ENCODE measurements around the gene CARD16.

GRCh38 chr11:105033781-105034180 is 11.4 kb downstream of the CARD16 start:
- TF ChIP-seq HDGF (IDR thresholded peaks at IDR 0.05; ENCODE audit: borderline replicate concordance) (no peak), FOXM1 (IDR thresholded peaks at IDR 0.05; ENCODE audit: borderline replicate concordance) (no peak), BHLHE40 (IDR thresholded peaks at IDR 0.05; ENCODE audit: borderline replicate concordance) (no peak), TARDBP (IDR thresholded peaks at IDR 0.05) (no peak), SP1 (IDR thresholded peaks at IDR 0.05) (no peak)

Data from HEK293T (cell line).